ENCODE results near the gene CD63. TPM values are rescaled to one million over a fixed set of nuclear protein-coding genes. Genes with fewer than 3 reads are reported as not detected.

The CD63 gene
- total RNA-seq, 1 experiment from 2014 or later: 869 TPM

DNA sequence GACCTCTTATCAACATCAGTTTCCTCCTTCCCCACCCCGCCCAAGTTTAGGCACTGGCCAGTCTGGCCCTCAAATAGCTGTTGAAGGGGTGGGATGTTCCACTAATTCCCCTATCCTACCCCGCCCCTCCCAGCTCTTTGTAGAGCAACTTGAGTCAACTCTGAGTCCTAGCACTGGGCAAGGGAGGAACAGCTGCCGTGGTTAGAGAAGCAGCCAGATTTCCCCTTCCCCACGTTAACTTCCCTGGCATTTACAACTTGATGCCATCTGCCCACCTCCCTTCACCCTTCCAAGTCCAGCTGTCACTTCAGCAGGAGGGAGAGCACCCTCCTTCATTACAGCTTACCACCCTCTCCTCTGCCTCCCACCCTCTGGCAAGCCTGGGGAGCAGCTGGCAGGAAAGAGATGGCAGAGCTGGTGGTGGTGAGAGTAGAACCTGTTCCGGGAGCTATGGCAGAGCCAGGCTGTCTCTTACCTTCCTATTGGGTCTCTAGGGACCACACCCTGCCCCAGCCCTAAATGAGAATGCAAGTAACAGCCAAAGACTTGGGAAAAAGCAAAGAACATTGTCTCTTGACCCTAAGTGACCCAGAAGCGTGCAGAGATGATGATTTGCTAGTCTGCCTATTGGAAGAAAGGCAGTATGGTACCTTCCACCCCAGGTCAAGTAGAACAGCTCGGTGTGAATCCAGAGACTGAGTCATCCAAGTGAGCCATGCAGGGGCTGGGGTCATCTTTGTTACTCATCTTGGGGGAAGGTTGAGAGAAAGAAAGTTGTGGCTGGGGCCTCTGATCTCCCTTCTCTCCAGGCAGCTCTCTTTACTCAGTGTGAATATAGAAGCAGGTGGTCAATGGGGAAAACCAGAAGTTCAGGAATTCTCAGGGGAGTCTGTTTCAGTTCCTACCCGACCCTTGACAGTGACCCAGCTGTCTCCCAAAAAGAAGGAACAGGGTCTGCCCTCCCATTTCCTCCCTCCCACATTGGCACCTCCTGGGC lies 11.5 kb downstream of the CD63 start:
- peak overlapping the region; percentile 96 for H2AFZ ChIP-seq (ENCODE audit: low read length)
- no peaks in the 10 kb centered on the region for H3K36me3 ChIP-seq (ENCODE audit: low read depth, low read length)
- no peaks in the 10 kb centered on the region for H3F3A ChIP-seq (ENCODE audit: low read length, unreplicated experiment)
- no TSS peak for BruUV-seq (replicated peaks)
- ChIA-PET POLR2A (ENCODE audit: unreplicated experiment) (interaction anchor here (1.2 kb wide), 1 partner anchor 12 kb away, joined by 7 read pairs; the partner anchor contains the start of gene CD63), CTCF (interaction anchor here (0.6 to 1.0 kb wide), 2 partner anchors 36 to 41 kb away, joined by 4 read pairs; a partner anchor contains a TSS)
- H3K4me1 ChIP-seq (ENCODE audit: insufficient read depth, low read length): peaks cover 73% of the 10 kb centered on the region
- intact Hi-C loops (cut with micrococcal nuclease): no loop called here
- ATAC-seq: no peak
- H4K20me1 ChIP-seq (ENCODE audit: low read length): no peaks in the 10 kb centered on the region
- TF ChIP-seq, protein P1, sequence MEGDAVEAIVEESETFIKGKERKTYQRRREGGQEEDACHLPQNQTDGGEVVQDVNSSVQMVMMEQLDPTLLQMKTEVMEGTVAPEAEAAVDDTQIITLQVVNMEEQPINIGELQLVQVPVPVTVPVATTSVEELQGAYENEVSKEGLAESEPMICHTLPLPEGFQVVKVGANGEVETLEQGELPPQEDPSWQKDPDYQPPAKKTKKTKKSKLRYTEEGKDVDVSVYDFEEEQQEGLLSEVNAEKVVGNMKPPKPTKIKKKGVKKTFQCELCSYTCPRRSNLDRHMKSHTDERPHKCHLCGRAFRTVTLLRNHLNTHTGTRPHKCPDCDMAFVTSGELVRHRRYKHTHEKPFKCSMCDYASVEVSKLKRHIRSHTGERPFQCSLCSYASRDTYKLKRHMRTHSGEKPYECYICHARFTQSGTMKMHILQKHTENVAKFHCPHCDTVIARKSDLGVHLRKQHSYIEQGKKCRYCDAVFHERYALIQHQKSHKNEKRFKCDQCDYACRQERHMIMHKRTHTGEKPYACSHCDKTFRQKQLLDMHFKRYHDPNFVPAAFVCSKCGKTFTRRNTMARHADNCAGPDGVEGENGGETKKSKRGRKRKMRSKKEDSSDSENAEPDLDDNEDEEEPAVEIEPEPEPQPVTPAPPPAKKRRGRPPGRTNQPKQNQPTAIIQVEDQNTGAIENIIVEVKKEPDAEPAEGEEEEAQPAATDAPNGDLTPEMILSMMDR (conservative IDR thresholded peaks at IDR 0.05; ENCODE audit: low read depth, low read length): no peak
- TF ChIP-seq EZH2phosphoT487 (IDR thresholded peaks at IDR 0.05; ENCODE audit: borderline replicate concordance, low read length) (no peak), EZH2 (IDR thresholded peaks at IDR 0.05; ENCODE audit: low read length, unreplicated experiment) (no peak)
- peak overlapping the region; percentile 72 for H3K4me3 ChIP-seq (ENCODE audit: low read length)
- no peaks in the 10 kb centered on the region for H3K79me2 ChIP-seq (ENCODE audit: low read length)
- H3K27ac ChIP-seq (ENCODE audit: low read length): peak overlapping the region; percentile 86
- peak; percentile 82 for DNase-seq
- H3K27me3 ChIP-seq (ENCODE audit: low read length): no peaks in the 10 kb centered on the region
- H3K9ac ChIP-seq (ENCODE audit: low read length): peak overlapping the region; percentile 78
- H3K4me2 ChIP-seq (ENCODE audit: low read length): peak overlapping the region; percentile 89
- H3K9me2 ChIP-seq (replicated peaks; ENCODE audit: low read length): no peaks in the 10 kb centered on the region
- H3K9me3 ChIP-seq (ENCODE audit: low read length): no peaks in the 10 kb centered on the region

DNA sequence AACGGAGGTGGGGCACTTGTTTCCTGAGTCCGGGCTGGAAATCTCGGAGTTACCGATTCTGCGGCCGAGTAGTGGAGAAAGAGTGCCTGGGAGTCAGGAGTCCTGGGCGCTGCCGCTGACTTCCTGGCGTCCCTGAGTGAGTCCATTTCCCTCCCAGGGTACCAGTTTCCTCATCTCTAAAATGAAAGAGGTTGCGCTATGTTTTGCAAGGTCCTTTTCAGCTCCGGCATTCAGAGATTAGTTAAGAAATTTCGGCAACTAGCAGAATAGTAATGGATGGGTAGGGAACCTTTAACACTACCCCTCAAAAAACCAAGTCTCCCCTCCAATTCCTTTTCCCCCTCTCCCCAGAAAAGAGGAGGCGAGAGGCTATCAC lies 12.2 kb downstream of the CD63 start:
- Histone ChIP-seq H3K4me3 (ENCODE audit: low read length) (peak overlapping the region; percentile 72), H3K4me2 (ENCODE audit: low read length) (peak overlapping the region; percentile 89), H3K4me1 (ENCODE audit: insufficient read depth, low read length) (peaks cover 66% of the 10 kb centered on the region), H3K9me3 (ENCODE audit: low read length) (no peaks in the 10 kb centered on the region), H3K36me3 (ENCODE audit: low read depth, low read length) (no peaks in the 10 kb centered on the region), H3K27me3 (ENCODE audit: low read length) (no peaks in the 10 kb centered on the region), H2AFZ (ENCODE audit: low read length) (peak overlapping the region; percentile 96), H3K9me2 (replicated peaks; ENCODE audit: low read length) (no peaks in the 10 kb centered on the region), H3K9ac (ENCODE audit: low read length) (peak overlapping the region; percentile 78), H3K27ac (ENCODE audit: low read length) (peak overlapping the region; percentile 86), H4K20me1 (ENCODE audit: low read length) (no peaks in the 10 kb centered on the region), H3K79me2 (ENCODE audit: low read length) (no peaks in the 10 kb centered on the region), H3F3A (ENCODE audit: low read length, unreplicated experiment) (no peaks in the 10 kb centered on the region)
- TF ChIP-seq EZH2phosphoT487 (IDR thresholded peaks at IDR 0.05; ENCODE audit: borderline replicate concordance, low read length) (no peak), EZH2 (IDR thresholded peaks at IDR 0.05; ENCODE audit: low read length, unreplicated experiment) (no peak)
- TF ChIP-seq, protein P1 (conservative IDR thresholded peaks at IDR 0.05; ENCODE audit: low read depth, low read length): no peak
- ATAC-seq (peak; percentile 4), DNase-seq (no peak)
- BruUV-seq (replicated peaks): no TSS peak
- intact Hi-C loops (cut with micrococcal nuclease): no loop called here
- ChIA-PET CTCF (interaction anchor here (1.0 kb wide), 1 partner anchor 35 kb away, joined by 4 read pairs; a partner anchor contains a TSS), POLR2A (ENCODE audit: unreplicated experiment) (interaction anchor here (1.2 kb wide), 1 partner anchor 12 kb away, joined by 7 read pairs; the partner anchor contains the start of gene CD63)

Data from PC-3 (cell line).